LNCAP (cell line): Measurements from ENCODE around the gene CHRNB1.

Source experiments
- CTCF ChIP-seq: fragments of 450-650 bp; IDR thresholded peaks from 2 replicates; pipeline ENCODE4 v1.5.1; 2017; ENCODE audit warnings: mild to moderate bottlenecking

Gene CHRNB1

GRCh38 chr17:7410634-7411426 lies 34.0 kb upstream of the CHRNB1 start:
- TF ChIP-seq CTCF: no peak

DNA sequence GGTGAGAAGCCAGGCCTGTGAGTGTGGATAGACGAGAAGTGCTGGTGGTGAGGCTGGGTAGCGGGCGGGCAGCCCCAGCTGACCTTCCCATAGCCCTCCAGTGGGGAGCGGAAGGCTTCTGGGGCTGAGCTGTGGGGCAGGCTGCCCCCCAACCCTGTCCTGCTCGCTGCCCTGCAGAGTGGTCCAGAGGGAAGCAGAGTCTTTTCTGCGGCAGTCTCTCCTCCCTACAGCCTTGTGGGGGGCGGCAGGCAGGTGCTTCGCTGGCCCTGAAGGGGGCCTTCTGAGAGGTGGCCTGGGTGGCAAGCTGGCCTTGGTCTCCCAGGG lies 33.5 kb upstream of the CHRNB1 start:
- TF ChIP-seq CTCF: no peak

DNA sequence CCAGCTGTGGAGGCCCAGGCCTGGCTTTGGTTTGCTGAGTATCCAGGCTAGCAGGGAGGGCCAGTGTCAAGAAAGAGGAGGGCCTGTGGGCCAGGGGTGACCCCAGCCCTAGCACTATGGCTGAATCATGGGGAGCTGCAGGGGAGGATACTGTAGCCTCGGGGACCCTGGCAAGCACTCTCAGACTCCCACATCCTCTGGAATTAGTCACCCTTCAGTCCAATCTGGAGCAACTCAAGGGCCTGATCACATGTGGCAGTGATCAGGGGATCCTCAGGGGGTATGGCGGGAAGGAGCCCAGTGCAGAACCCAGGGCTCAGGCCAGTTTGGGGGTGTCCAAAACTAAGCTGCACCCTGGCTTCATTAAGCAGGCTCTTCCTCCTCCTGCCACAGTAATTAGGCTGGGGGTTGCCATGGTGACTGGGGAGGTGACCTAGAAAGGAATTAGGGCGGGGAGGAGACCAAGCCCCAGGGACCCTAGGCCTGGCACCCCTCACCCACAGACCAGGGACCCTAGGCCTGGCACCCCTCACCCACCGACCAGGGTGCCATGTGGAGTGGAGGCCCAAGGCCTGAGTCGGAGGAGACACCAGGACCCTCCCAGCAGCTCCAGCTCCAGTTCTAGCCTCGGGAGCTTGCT lies 31.4 kb upstream of the CHRNB1 start:
- TF ChIP-seq CTCF: no peak

GRCh38 chr17:7414837-7415236 lies 30.0 kb upstream of the CHRNB1 start:
- TF ChIP-seq CTCF: no peak

DNA sequence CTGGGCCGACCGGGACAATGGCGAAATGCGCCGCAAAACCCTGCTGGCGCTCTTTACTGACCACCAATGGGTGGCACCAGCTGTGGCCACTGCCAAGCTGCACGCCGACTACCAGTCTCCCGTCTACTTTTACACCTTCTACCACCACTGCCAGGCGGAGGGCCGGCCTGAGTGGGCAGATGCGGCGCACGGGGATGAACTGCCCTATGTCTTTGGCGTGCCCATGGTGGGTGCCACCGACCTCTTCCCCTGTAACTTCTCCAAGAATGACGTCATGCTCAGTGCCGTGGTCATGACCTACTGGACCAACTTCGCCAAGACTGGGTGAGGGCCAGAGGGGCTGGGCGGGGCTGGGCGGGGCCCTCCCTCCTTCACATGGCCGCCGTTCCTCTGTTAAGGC lies 29.1 kb upstream of the CHRNB1 start:
- no peak for TF ChIP-seq CTCF

DNA sequence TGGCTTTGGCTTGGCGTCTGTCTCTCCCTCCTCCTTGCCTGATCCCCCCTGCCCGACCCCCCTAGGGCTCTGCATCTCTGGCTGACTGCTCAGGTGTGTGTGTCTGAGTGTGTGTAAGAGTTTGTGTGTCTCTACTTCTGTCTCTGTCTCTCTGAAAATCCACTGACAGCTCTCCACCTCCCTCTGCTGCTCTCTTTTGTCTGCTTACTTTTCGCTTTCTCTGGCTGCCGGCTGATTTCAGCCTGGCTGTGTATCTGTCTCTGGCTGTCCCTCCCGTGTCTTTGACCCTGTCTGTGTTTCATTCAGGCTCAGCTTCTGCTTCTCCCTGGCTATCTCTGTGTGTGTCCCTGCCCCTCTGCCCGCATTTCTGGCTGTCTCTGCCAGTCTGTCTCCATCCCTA lies 28.5 kb upstream of the CHRNB1 start:
- TF ChIP-seq CTCF: no peak

DNA sequence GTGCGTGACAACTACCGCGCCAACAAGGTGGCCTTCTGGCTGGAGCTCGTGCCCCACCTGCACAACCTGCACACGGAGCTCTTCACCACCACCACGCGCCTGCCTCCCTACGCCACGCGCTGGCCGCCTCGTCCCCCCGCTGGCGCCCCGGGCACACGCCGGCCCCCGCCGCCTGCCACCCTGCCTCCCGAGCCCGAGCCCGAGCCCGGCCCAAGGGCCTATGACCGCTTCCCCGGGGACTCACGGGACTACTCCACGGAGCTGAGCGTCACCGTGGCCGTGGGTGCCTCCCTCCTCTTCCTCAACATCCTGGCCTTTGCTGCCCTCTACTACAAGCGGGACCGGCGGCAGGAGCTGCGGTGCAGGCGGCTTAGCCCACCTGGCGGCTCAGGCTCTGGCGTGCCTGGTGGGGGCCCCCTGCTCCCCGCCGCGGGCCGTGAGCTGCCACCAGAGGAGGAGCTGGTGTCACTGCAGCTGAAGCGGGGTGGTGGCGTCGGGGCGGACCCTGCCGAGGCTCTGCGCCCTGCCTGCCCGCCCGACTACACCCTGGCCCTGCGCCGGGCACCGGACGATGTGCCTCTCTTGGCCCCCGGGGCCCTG lies 27.7 kb upstream of the CHRNB1 start:
- no peak for TF ChIP-seq CTCF
